Fibroblast of the aortic adventitia (primary cell): Measurements from ENCODE around the gene CACNA1D. TPM values are rescaled to one million over a fixed set of nuclear protein-coding genes. Genes with fewer than 3 reads are reported as not detected.

Experiments
- DNase-seq: peaks from one replicate; pipeline ENCODE4 v3.0.0-alpha.2; 2010; ENCODE audit warnings: low read depth
- H3K4me3 ChIP-seq: 2 replicates; pipeline ENCODE4 v1.5.1; 2011; ENCODE audit warnings: low read depth, mild to moderate bottlenecking, control low read depth, low read length, moderate library complexity
- total RNA-seq: library from RNA; depleted of rRNA; stranded (reverse); fragments of >200 nt; gene quantifications from 2 replicates; pipeline ENCODE4 v1.2.3, GENCODE V29; 2012; ENCODE audit warnings: low replicate concordance
- TF ChIP-seq, protein P1 (sequence below): IDR thresholded peaks from 2 replicates; pipeline ENCODE4 v1.5.1; 2011; ENCODE audit warnings: mild to moderate bottlenecking, low read length, control low read depth, inconsistent platforms; ENCODE audit not compliant: insufficient read depth

Gene CACNA1D
- total RNA-seq, 1 donor = 1.9 TPM

DNA sequence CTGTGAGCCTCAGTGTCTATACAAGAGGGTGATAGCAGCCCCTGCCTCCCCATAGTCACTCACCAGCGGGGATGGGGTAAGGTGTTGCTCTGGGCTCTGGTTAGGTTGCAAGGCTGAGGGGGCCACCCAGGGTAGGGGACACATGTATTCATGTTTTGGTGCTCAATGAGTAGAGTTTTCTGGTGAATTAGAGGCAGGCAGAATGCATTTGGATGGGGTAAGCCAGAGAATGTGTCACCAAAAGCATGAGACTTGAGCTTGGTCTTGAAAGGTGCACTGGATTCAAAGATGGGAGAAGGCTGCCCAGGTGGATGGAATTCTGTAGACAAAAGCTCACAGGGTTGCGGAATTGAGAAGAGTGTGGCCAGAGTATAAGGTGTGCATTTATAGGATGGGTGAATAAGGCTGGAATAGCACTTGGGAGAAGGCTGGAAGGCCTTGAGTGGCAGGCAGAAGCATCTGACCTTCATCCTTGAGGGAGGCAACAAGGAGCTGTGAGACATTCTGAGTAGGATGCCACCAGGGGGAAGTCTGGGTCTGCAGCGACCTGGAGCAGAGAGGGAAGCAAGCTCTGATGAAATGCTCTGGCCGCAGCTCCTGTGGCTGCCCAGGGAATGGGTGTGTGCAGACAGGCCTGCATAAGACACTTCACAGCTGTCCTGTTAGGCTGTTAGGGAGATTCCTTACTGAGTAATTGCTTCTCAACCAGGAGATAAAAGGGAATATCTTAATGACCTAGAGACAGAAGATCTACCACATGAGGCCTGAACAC is 202.2 kb downstream of the CACNA1D start:
- H3K4me3 ChIP-seq = no peak overlapping the region
- DNase-seq = peak; percentile 50
- TF ChIP-seq, protein P1, sequence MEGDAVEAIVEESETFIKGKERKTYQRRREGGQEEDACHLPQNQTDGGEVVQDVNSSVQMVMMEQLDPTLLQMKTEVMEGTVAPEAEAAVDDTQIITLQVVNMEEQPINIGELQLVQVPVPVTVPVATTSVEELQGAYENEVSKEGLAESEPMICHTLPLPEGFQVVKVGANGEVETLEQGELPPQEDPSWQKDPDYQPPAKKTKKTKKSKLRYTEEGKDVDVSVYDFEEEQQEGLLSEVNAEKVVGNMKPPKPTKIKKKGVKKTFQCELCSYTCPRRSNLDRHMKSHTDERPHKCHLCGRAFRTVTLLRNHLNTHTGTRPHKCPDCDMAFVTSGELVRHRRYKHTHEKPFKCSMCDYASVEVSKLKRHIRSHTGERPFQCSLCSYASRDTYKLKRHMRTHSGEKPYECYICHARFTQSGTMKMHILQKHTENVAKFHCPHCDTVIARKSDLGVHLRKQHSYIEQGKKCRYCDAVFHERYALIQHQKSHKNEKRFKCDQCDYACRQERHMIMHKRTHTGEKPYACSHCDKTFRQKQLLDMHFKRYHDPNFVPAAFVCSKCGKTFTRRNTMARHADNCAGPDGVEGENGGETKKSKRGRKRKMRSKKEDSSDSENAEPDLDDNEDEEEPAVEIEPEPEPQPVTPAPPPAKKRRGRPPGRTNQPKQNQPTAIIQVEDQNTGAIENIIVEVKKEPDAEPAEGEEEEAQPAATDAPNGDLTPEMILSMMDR = peak; percentile 14

- no peak for DNase-seq
- TF ChIP-seq, protein P1 = no peak
- no peak overlapping the region for H3K4me3 ChIP-seq
Observed at GRCh38 chr3:53700441-53700840, 206.0 kb downstream of the CACNA1D start.

DNA sequence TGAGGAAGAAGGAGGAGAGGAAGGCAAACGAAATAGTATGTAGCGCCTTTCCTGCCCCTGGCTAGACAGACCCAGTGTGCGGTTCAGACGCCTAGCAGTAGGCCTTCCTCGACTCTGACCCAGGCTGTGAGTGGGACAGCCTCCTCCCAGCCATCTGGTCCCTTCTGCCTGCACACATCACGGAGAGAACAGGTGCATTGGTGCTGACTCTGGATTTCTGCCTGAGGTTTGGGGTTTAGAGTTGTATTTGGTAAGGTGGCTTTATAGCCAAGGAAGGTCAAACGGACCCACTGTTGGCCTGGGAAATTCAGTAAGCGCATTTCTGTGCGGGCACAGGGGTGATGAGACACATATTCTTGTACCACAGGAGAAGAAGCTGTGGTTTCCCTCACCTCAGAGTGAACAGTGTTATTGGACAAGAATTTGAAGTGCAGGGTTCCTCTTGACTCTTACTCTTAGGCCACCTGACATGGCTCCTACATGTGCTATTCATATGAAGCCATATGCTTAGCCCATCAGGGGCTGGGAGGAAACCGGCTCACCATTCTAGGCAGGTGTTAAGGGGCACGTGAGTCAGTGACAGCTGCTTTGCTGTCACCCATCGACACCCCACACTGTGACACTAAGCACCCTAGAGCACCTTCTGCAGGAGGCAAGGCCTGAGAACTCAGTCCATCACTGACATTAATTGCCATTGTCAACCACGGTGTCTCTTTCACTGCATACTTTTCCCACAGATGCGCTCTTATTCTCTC is 208.5 kb downstream of the CACNA1D start:
- TF ChIP-seq, protein P1 = no peak
- H3K4me3 ChIP-seq = no peak overlapping the region

GRCh38 chr3:53703630-53704362 is 209.4 kb downstream of the CACNA1D start:
- H3K4me3 ChIP-seq = no peak overlapping the region
- no peak for DNase-seq
- TF ChIP-seq, protein P1 = no peak

More for the DNA sequence above, 208.5 kb downstream of the CACNA1D start:
- DNase-seq = no peak

- no peak for DNase-seq
- H3K4me3 ChIP-seq = no peak overlapping the region
- TF ChIP-seq, protein P1 = no peak
Observed at GRCh38 chr3:53704363-53704725, 209.9 kb downstream of the CACNA1D start.

GRCh38 chr3:53705024-53705745 is 210.8 kb downstream of the CACNA1D start:
- DNase-seq = no peak
- TF ChIP-seq, protein P1 = no peak
- no peak overlapping the region for H3K4me3 ChIP-seq
